ENCODE measurements around the gene ASCC1. TPM values are rescaled to one million over a fixed set of nuclear protein-coding genes. Genes with fewer than 3 reads are reported as not detected.

ASCC1 gene
- total RNA-seq, 3 donors from 2014 or later: 18.0 to 23.6 (median 21.4) TPM

DNA sequence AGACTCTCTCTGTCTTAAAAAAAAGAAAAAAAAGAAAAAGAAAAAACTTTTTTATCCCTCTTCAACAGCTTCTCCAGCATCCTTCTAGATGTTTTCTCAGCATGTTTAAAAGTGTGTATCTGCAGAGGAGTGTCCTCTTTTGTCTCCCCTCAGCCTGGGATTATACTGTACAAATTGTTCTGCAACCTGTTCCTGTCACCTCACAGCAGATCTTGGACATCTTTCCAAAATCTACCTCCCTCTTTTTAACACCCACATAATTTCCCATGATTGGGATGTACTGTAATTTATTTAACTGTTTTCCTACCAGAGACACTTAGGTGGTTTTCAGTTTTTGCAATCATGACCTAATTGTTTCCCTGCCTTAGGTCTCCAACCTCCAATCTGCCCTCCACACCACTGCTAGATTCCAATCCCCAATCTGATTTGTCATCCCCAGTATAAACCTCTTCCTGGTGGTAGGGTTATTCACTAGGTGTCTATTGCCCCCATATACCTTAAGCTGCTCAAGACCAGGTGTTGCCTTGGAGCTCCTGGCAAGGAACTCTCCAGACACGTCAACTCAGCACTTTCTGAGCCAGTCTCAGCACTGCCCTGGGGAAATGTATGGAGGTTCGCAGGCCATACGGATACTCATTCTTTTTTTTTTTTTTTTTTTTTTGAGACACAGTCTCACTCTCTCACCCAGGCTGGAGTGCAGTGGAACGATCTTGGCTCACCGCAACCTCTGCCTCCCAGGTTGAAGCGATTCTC lies 40.1 kb upstream of the ASCC1 start:
- peaks cover 54% of the 10 kb centered on the region for H3K4me1 ChIP-seq (ENCODE audit: low read depth)

DNA sequence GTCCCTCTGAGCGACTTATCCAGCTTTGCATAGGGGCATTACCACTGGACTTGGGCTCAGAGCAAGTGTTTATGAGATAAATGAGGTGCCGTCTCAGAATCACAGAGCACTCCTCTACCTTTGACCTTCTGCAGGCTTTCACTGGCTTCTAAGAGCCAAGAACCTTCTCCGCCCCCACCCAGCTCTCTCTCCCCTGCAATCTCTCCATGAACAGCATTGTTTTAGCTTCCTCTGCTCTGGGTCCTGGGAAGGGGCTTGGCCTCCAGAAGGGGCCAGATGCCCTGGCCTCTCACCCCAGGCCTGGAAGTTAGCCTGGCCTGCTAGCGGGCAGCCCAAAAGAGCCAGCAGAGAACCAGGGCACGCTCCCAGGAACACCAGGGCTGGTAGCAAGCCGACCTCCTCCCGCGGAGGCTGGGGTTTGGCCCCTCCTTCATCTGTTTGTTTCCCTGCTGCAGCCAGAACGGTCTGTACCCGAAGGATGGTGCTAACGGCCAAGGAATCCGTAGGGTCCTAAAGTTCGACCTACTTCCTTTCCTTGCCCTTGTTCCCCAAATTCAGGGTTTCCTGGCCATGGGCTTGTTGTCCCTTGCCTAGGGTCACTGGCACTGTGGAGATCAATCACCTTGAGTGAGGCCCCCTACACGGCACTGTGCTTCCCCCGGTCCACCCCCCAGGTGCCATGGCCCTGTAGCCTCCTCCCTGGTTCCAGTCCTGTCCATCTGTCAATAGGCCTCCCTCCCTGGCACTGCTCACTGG lies 38.9 kb upstream of the ASCC1 start:
- Histone ChIP-seq H3K4me1 (ENCODE audit: low read depth) (peaks cover 48% of the 10 kb centered on the region), H3K36me3 (ENCODE audit: low read depth) (no peaks in the 10 kb centered on the region), H3K4me3 (no peak overlapping the region), H3K9me3 (no peaks in the 10 kb centered on the region)
- DNase-seq: peak; percentile 75 to 91 (median 83)
- ATAC-seq: peak; percentile 93
- TF ChIP-seq, protein P1, sequence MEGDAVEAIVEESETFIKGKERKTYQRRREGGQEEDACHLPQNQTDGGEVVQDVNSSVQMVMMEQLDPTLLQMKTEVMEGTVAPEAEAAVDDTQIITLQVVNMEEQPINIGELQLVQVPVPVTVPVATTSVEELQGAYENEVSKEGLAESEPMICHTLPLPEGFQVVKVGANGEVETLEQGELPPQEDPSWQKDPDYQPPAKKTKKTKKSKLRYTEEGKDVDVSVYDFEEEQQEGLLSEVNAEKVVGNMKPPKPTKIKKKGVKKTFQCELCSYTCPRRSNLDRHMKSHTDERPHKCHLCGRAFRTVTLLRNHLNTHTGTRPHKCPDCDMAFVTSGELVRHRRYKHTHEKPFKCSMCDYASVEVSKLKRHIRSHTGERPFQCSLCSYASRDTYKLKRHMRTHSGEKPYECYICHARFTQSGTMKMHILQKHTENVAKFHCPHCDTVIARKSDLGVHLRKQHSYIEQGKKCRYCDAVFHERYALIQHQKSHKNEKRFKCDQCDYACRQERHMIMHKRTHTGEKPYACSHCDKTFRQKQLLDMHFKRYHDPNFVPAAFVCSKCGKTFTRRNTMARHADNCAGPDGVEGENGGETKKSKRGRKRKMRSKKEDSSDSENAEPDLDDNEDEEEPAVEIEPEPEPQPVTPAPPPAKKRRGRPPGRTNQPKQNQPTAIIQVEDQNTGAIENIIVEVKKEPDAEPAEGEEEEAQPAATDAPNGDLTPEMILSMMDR (IDR thresholded peaks at IDR 0.05): no peak
- intact Hi-C loops (cut with DNase I, micrococcal nuclease): no loop called here

More for the DNA sequence above, 40.1 kb upstream of the ASCC1 start:
- no peak for ATAC-seq
- no peaks in the 10 kb centered on the region for H3K9me3 ChIP-seq
- H3K4me3 ChIP-seq: no peak overlapping the region
- no peaks in the 10 kb centered on the region for H3K36me3 ChIP-seq (ENCODE audit: low read depth)
- DNase-seq: peak in 1 of 3 donors; percentile 15
- intact Hi-C loops (cut with DNase I, micrococcal nuclease): no loop called here
- TF ChIP-seq, protein P1 (IDR thresholded peaks at IDR 0.05): no peak

DNA sequence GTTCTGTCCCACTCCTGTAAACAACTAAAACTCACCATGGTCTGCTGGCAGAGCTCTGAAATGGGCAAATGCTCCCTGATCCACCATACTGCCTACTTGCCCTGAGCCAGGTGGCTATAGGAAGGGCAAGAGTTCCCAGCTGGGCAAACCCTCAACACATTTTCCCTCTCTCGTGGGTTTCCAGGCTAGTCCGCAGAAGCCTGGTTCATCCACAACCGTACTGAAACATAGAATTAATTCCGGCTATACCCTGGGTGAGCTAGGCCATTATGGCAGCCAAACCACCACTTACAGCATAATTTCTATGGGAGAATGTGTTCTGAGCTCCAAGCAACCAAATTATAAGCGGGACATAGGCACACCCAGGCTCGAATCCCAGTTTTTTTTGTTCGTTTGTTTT lies 37.5 kb upstream of the ASCC1 start:
- intact Hi-C loops (cut with DNase I, micrococcal nuclease): no loop called here
- Histone ChIP-seq H3K36me3 (ENCODE audit: low read depth) (no peaks in the 10 kb centered on the region), H3K4me3 (no peak overlapping the region), H3K9me3 (no peaks in the 10 kb centered on the region), H3K4me1 (ENCODE audit: low read depth) (peaks cover 55% of the 10 kb centered on the region)
- TF ChIP-seq, protein P1 (IDR thresholded peaks at IDR 0.05): no peak
- DNase-seq (peak in 2 of 3 donors; percentile 17), ATAC-seq (no peak)

DNA sequence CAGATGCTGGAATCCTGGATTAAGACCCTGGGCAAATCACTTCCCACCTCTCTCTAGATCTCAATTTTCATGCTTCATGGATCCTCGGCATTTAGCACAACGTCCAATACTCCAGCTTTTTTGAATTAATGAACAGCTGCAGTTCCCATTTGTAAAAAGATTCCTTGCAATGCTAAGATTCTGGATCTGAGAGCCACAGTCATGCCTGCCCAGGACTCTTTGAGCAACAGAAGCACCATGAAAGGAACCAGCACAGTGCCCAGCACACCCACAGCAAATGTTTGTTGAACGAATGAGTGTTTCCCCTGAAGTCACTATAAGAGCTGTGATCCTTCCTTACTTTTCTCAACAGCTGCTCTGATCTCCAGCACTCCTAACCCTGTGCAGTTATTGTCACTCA lies 36.9 kb upstream of the ASCC1 start:
- no peak overlapping the region for H3K4me3 ChIP-seq
- DNase-seq: peak in 1 of 3 donors; percentile 8
- H3K9me3 ChIP-seq: no peaks in the 10 kb centered on the region
- intact Hi-C loops (cut with DNase I, micrococcal nuclease): no loop called here
- ATAC-seq: no peak
- H3K4me1 ChIP-seq (ENCODE audit: low read depth): peaks cover 62% of the 10 kb centered on the region
- no peaks in the 10 kb centered on the region for H3K36me3 ChIP-seq (ENCODE audit: low read depth)
- TF ChIP-seq, protein P1 (IDR thresholded peaks at IDR 0.05): no peak

DNA sequence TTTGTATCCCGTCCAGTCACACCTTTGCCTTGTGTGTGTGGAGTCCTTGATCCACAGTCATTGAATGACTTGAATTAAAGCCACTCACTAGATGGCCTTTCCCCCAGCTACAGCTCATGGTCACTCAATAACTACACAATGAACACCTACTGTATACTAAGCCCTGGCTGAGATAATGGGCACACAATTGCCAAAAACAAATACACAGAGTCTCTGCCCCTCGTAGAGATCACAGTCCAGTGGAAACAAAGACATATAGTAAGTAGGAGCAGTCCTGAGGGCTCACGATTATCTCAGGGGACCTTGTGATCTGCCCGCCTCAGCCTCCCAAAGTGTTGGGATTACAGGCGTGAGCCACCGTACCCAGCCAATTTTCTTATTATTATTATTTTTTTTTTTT lies 35.6 kb upstream of the ASCC1 start:
- H3K4me1 ChIP-seq (ENCODE audit: low read depth): peaks cover 71% of the 10 kb centered on the region
- intact Hi-C loops (cut with DNase I, micrococcal nuclease): no loop called here

More for the DNA sequence above, 35.6 kb upstream of the ASCC1 start:
- Histone ChIP-seq H3K36me3 (ENCODE audit: low read depth) (no peaks in the 10 kb centered on the region), H3K9me3 (no peaks in the 10 kb centered on the region), H3K4me3 (no peak overlapping the region)
- TF ChIP-seq, protein P1 (IDR thresholded peaks at IDR 0.05): no peak
- peak in 1 of 3 donors; percentile 3 for DNase-seq
- no peak for ATAC-seq
